Measurements from ENCODE around the gene TMEM164. TPM values are rescaled to one million over a fixed set of nuclear protein-coding genes. Genes with fewer than 3 reads are reported as not detected.

Gene TMEM164
- total RNA-seq, 1 experiment from 2014 or later, result 26.2 TPM

GRCh38 chrX:109990582-109991276 lies 12.2 kb upstream of the TMEM164 start:
- Histone ChIP-seq H3K4me1 (no peaks in the 10 kb centered on the region), H3K27me3 (replicated peaks; ENCODE audit: control insufficient read depth, insufficient read depth, low read length) (no peaks in the 10 kb centered on the region), H3K9me3 (no peaks in the 10 kb centered on the region), H3K36me3 (ENCODE audit: control insufficient read depth, insufficient read depth, low read length) (no peaks in the 10 kb centered on the region), H3K4me3 (ENCODE audit: low read depth, low read length) (no peak overlapping the region)
- no peaks in the 10 kb centered on the region for H3K9me3 Mint-ChIP-seq (ENCODE audit: unreplicated experiment)
- intact Hi-C loops (cut with micrococcal nuclease; ENCODE audit: unreplicated experiment), result no loop called here
- H3K36me3 Mint-ChIP-seq (ENCODE audit: insufficient read depth, unreplicated experiment), result no peaks in the 10 kb centered on the region
- H3K4me1 Mint-ChIP-seq (ENCODE audit: low read depth, unreplicated experiment), result no peaks in the 10 kb centered on the region
- no peak for TF ChIP-seq CTCF (IDR thresholded peaks at IDR 0.05; ENCODE audit: insufficient read depth in 1 of 2, low read depth in 1 of 2, low read length in 1 of 2, severe bottlenecking in 1 of 2, unreplicated experiment in 1 of 2)
- BruUV-seq (replicated peaks), result no TSS peak
- POLR2A ChIA-PET, result no interaction called here
- CTCF ChIA-PET, result no interaction called here
- DNase-seq, result no peak
- no peaks in the 10 kb centered on the region for H3K27me3 Mint-ChIP-seq (ENCODE audit: insufficient read depth, unreplicated experiment)
- no peak overlapping the region for H3K4me3 Mint-ChIP-seq (ENCODE audit: unreplicated experiment)
- H3K27ac Mint-ChIP-seq (ENCODE audit: unreplicated experiment), result no peak overlapping the region

GRCh38 chrX:109992203-109992602 lies 10.7 kb upstream of the TMEM164 start:
- Histone ChIP-seq H3K4me1 (no peaks in the 10 kb centered on the region), H3K4me3 (ENCODE audit: low read depth, low read length) (no peak overlapping the region), H3K9me3 (no peaks in the 10 kb centered on the region), H3K36me3 (ENCODE audit: control insufficient read depth, insufficient read depth, low read length) (no peaks in the 10 kb centered on the region), H3K27me3 (replicated peaks; ENCODE audit: control insufficient read depth, insufficient read depth, low read length) (no peaks in the 10 kb centered on the region)
- TF ChIP-seq CTCF (IDR thresholded peaks at IDR 0.05; ENCODE audit: insufficient read depth in 1 of 2, low read depth in 1 of 2, low read length in 1 of 2, severe bottlenecking in 1 of 2, unreplicated experiment in 1 of 2), result no peak
- Mint-ChIP-seq H3K4me1 (ENCODE audit: low read depth, unreplicated experiment) (no peaks in the 10 kb centered on the region), H3K27me3 (ENCODE audit: insufficient read depth, unreplicated experiment) (no peaks in the 10 kb centered on the region), H3K9me3 (ENCODE audit: unreplicated experiment) (no peaks in the 10 kb centered on the region), H3K4me3 (ENCODE audit: unreplicated experiment) (no peak overlapping the region), H3K27ac (ENCODE audit: unreplicated experiment) (no peak overlapping the region), H3K36me3 (ENCODE audit: insufficient read depth, unreplicated experiment) (no peaks in the 10 kb centered on the region)
- BruUV-seq (replicated peaks), result no TSS peak
- ChIA-PET CTCF (no interaction called here), POLR2A (no interaction called here)
- intact Hi-C loops (cut with micrococcal nuclease; ENCODE audit: unreplicated experiment), result no loop called here
- no peak for DNase-seq

- Mint-ChIP-seq H3K36me3 (ENCODE audit: insufficient read depth, unreplicated experiment) (no peaks in the 10 kb centered on the region), H3K27ac (ENCODE audit: unreplicated experiment) (no peak overlapping the region), H3K9me3 (ENCODE audit: unreplicated experiment) (no peaks in the 10 kb centered on the region), H3K27me3 (ENCODE audit: insufficient read depth, unreplicated experiment) (no peaks in the 10 kb centered on the region), H3K4me1 (ENCODE audit: low read depth, unreplicated experiment) (peaks cover 7% of the 10 kb centered on the region), H3K4me3 (ENCODE audit: unreplicated experiment) (no peak overlapping the region)
- POLR2A ChIA-PET, result no interaction called here
- Histone ChIP-seq H3K36me3 (ENCODE audit: control insufficient read depth, insufficient read depth, low read length) (no peaks in the 10 kb centered on the region), H3K4me1 (no peaks in the 10 kb centered on the region), H3K4me3 (ENCODE audit: low read depth, low read length) (no peak overlapping the region), H3K9me3 (no peaks in the 10 kb centered on the region), H3K27me3 (replicated peaks; ENCODE audit: control insufficient read depth, insufficient read depth, low read length) (no peaks in the 10 kb centered on the region)
- intact Hi-C loops (cut with micrococcal nuclease; ENCODE audit: unreplicated experiment), result no loop called here
- no TSS peak for BruUV-seq (replicated peaks)
- no peak for TF ChIP-seq CTCF (IDR thresholded peaks at IDR 0.05; ENCODE audit: insufficient read depth in 1 of 2, low read depth in 1 of 2, low read length in 1 of 2, severe bottlenecking in 1 of 2, unreplicated experiment in 1 of 2)
- CTCF ChIA-PET, result no interaction called here
- DNase-seq, result no peak
Measured at GRCh38 chrX:109995155-109995554, 7.8 kb upstream of the TMEM164 start.
